ENCODE data around the gene SMAD5. TPM values are rescaled to one million over a fixed set of nuclear protein-coding genes. Genes with fewer than 3 reads are reported as not detected.

The SMAD5 gene
- total RNA-seq, 1 donor from 2014 or later: 21.9 TPM

- intact Hi-C loops (cut with micrococcal nuclease): no loop called here
Observed at GRCh38 chr5:136114414-136115125, 18.1 kb upstream of the SMAD5 start.

- intact Hi-C loops (cut with micrococcal nuclease): no loop called here
Observed at GRCh38 chr5:136115183-136115865, 17.3 kb upstream of the SMAD5 start.

- intact Hi-C loops (cut with micrococcal nuclease): no loop called here
Observed at GRCh38 chr5:136120529-136120928, 12.1 kb upstream of the SMAD5 start.

DNA sequence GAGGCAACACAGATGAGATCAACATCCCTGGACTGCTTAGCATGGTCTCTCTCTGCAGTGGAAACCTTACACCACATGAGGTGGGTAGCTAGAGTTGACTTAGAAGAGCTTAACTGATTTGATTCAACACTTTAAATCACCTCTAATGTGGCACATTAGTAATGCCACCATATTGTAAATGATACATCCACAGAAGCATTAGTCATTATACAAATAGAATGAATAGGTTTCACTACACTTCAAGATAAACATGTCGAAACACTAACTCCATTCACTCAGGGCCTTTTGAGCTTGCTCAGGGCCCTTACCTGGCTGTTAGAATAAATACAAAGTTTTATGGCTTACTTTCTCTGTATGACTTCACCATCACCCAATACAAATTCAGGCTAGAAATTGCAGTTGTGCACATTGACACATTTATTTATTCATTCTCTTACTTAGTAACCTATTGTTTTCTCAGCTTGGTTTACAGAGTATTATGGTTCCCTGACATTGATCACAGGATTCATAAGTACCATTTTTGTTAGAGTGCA, 9.3 kb upstream of the SMAD5 start:
- intact Hi-C loops (cut with micrococcal nuclease): no loop called here

- intact Hi-C loops (cut with micrococcal nuclease): no loop called here
Observed at GRCh38 chr5:136127560-136127959, 5.1 kb upstream of the SMAD5 start.

GRCh38 chr5:136128481-136128880, 4.2 kb upstream of the SMAD5 start:
- intact Hi-C loops (cut with micrococcal nuclease): no loop called here

- intact Hi-C loops (cut with micrococcal nuclease): no loop called here
Observed at GRCh38 chr5:136129445-136129844, 3.2 kb upstream of the SMAD5 start.

DNA sequence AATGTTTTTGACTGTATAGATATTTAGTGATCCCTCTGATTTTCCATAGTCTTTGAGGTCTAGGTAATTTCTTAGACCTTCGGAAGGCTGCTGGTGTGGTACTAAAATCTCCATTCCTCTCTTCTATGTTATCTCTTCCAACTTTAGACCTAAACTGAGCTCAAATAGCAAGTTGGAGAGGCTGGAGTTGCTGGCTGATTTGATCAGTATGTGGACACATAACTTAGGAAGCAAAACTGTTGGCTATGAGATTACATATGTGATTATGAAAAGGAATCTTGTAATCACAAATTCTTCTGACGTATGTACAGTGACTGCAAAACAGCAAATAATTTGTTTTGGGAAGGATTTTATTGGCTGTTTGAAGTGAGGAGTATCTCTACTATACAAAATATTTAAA, 2.1 kb upstream of the SMAD5 start:
- intact Hi-C loops (cut with micrococcal nuclease): loop anchor here (10.0 kb wide), 1 partner anchor 806 kb away; no protein-coding TSS in a partner anchor

GRCh38 chr5:136132087-136132486, 558 bp upstream of the SMAD5 start:
- intact Hi-C loops (cut with micrococcal nuclease): loop anchor here (2.0 to 10.0 kb wide), 2 partner anchors 51 to 807 kb away; no protein-coding TSS in a partner anchor

DNA sequence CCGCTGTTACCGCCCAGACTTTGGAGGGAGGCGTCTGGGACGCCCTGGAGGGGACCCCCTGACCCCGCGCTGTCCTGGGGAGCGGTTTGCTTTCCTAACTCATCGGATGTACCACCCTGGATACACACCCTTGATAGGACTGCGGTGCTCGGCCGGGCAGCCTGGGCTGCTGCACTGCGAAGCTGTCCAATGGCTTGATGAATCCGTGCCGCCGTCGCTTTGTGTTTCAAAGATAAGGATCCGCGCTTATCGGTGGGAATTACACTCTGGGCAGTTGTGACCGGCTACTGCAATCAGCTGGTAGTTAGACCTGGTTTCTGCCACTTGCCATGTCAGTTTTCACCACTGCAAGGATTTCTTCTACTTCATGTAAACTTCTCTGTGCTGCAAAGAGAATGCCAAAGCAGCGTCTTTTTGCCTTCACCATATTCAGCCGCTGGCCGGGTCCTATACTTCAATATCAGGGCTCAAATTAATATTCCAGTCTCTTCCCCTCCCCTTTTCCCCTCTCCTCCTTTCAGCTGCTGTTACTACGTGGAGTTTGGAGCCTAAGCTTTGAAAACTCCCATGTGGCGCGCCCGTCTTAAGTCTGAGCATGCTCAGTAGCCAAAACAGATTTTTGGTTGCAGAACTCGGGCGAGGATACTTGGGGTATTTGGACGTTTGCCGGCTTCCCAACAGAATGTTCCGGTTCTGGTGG, 727 bp downstream of the SMAD5 start:
- intact Hi-C loops (cut with micrococcal nuclease): loop anchor here (2.0 to 10.0 kb wide), 2 partner anchors 53 to 809 kb away; no protein-coding TSS in a partner anchor

DNA sequence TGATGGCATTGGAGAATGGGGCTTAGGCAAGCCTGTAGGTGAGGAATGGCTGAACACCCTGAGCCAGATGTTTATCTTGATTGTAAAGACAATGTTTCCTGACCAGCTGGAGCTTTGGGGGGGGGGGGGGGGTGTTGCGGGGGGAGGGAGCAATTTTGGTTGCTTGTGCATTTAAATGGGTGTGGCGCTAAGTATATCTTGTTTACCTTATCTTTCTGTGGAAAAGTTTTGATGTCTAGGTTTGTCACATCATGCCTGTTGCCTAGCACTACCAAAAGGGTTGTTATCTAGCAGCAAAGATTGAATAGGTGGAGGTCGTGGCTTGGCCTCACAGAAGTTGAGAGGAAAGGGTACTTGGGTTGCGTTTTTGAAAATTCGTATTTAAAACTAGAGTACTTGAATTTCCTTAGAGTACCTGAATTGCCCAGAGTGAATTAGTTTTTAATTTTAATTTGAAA, 1.3 kb downstream of the SMAD5 start:
- intact Hi-C loops (cut with micrococcal nuclease): loop anchor here (2.0 to 10.0 kb wide), 2 partner anchors 53 to 809 kb away; no protein-coding TSS in a partner anchor

GRCh38 chr5:136134653-136135052, 2.0 kb downstream of the SMAD5 start:
- intact Hi-C loops (cut with micrococcal nuclease): loop anchor here (10.0 kb wide), 1 partner anchor 810 kb away; no protein-coding TSS in a partner anchor

DNA sequence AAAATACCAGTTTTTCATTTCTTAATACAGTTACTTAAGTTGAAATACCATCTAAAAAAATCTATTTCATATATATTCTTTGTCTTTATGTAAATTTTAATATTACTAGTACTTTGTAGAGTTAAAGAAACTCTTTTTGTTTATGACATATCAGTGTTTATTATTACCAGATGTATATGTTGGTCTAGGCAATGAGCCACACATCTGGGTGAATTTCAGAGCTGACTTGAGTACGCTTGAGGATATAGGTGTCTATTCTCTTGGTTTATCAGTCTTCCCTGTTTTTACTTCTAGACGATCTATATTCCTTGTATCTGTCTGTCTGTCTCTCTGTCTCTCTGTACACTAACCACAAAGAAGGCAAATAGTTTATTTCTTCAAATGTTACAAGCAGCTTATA, 2.9 kb downstream of the SMAD5 start:
- intact Hi-C loops (cut with micrococcal nuclease): loop anchor here (10.0 kb wide), 1 partner anchor 811 kb away; no protein-coding TSS in a partner anchor

- intact Hi-C loops (cut with micrococcal nuclease): loop anchor here (10.0 kb wide), 1 partner anchor 813 kb away; no protein-coding TSS in a partner anchor
Observed at GRCh38 chr5:136137497-136138220, 5.0 kb downstream of the SMAD5 start.

- intact Hi-C loops (cut with micrococcal nuclease): no loop called here
Observed at GRCh38 chr5:136141561-136141960, 8.9 kb downstream of the SMAD5 start.

DNA sequence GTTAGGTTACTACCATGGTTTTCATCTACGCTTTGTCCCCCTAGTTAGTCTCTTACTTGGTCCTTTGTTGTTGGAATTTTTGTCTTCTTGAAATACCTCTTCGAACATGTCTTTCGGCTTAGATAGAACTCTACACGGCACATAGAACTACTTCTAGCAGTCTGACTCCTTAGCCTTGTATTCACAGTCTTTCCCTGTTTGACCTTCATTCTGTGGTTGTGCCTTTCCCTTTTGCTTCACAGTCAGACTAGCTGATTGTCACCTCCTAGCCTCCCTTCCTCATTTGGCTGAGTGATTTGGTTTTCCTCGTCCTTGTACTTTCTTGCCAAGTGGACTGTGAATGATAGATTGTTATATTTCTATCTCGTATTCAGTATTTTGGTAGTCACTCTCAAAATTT, 10.7 kb downstream of the SMAD5 start:
- intact Hi-C loops (cut with micrococcal nuclease): no loop called here

DNA sequence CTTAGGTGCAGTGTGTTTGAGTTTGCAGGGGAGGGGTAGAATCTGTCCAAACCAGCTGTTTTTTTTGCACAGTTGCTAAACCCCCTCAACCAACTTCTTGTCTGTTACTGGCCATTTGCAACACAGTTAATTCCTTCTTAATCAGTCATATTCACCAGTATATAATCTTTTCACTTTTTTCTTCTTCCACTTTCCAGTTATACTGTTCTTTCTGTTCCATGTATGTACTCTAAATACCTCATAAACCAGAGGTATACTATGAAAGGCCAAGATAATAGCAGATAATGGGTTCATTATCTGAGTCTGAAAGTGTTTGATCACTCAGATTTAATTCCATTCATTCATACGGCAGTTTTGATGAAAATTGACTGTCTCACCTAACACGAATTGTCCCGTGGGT, 11.1 kb downstream of the SMAD5 start:
- intact Hi-C loops (cut with micrococcal nuclease): no loop called here

GRCh38 chr5:136145030-136145429, 12.4 kb downstream of the SMAD5 start:
- intact Hi-C loops (cut with micrococcal nuclease): no loop called here

- intact Hi-C loops (cut with micrococcal nuclease): no loop called here
Observed at GRCh38 chr5:136146201-136146600, 13.6 kb downstream of the SMAD5 start.

DNA sequence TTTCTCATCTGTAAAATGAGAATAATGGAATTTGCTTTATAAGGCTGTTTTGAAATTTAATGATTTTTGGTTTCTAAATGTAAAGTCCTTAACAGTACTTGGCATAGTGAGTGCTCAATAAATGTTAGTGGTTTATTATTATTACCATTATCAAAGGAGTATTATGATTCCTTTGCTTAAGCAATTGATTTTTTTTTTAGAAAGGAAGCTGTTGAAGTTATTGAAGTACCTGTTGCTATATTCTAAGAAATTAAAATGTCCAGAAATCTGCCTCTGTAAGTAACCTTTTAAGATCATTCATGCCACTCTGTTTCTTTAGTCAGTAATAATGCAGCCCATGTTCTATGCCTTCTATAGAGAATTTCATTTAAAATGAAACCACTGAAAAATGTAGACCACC, 15.0 kb downstream of the SMAD5 start:
- intact Hi-C loops (cut with micrococcal nuclease): no loop called here

GRCh38 chr5:136149891-136150290, 17.2 kb downstream of the SMAD5 start:
- intact Hi-C loops (cut with micrococcal nuclease): no loop called here
